ENCODE measurements around the gene NRBF2.

DNA sequence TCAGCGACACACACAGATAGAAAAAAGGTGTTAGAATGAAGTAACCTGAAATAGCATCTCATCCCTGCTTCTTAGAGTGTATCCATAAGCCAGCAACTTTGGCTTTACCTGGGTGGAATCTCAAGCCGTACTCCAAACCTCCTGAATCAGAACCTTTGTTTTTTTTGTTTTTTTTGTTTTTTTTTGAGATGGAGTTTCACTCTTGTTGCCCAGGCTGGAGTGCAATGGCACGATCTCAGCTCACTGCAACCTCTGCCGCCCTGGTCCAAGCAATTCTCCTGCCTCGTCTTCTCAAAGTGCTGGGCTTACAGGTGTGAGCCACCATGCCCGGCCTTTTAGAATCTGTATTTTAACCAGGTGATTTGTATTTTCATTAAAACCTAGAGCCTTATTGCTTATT lies 9.0 kb downstream of the NRBF2 start:
- no peak for TF ChIP-seq POLR2A (IDR thresholded peaks at IDR 0.05)
- no peak for TF ChIP-seq CTCF (IDR thresholded peaks at IDR 0.05)

Measured in ovary (tissue), 3 donors.